Neural crest cell (in vitro differentiated cells): ENCODE results near the gene MESD. TPM values are rescaled to one million over a fixed set of nuclear protein-coding genes. Genes with fewer than 3 reads are reported as not detected.

Source experiments
- DNase-seq: peaks from one replicate; pipeline ENCODE4 v3.0.0; 2021; ENCODE audit warnings: low read depth, mixed read lengths, low spot score
- H3K27ac Mint-ChIP-seq: one replicate; pipeline ENCODE4 v1.8.0; 2021; ENCODE audit warnings: mild to moderate bottlenecking, mixed read lengths; ENCODE audit not compliant: unreplicated experiment
- H3K27me3 Mint-ChIP-seq: 2 replicates; pipeline ENCODE4 v1.8.0; 2021; ENCODE audit warnings: low read depth, mild to moderate bottlenecking, mixed read lengths
- H3K36me3 Mint-ChIP-seq: 2 replicates; pipeline ENCODE4 v1.8.0; 2021; ENCODE audit warnings: low read depth, mild to moderate bottlenecking, mixed read lengths
- H3K4me1 Mint-ChIP-seq: 2 replicates; pipeline ENCODE4 v1.8.0; 2021; ENCODE audit warnings: mixed read lengths
- H3K4me3 Mint-ChIP-seq: one replicate; pipeline ENCODE4 v1.8.0; 2021; ENCODE audit warnings: mild to moderate bottlenecking, mixed read lengths
- H3K9me3 Mint-ChIP-seq: 2 replicates; pipeline ENCODE4 v1.8.0; 2021; ENCODE audit warnings: mixed read lengths
- CTCF ChIP-seq: fragments of 200-600 bp; sonication (generic); conservative IDR thresholded peaks from 2 replicates; pipeline ENCODE4 v1.5.0; 2021; ENCODE audit warnings: antibody characterized with exemption, mild to moderate bottlenecking
- total RNA-seq: library from RNA; stranded (reverse); gene quantifications from 2 replicates; pipeline ENCODE4 v1.2.1, GENCODE V29; 2021

The MESD gene
- total RNA-seq, 1 donor from 2014 or later: 30.7 TPM

- no peak for TF ChIP-seq CTCF
- H3K4me1 Mint-ChIP-seq: peaks cover 35% of the 10 kb centered on the region
- peak overlapping the region; percentile 99 for H3K4me3 Mint-ChIP-seq
- peaks cover 3% of the 10 kb centered on the region for H3K36me3 Mint-ChIP-seq
- no peaks in the 10 kb centered on the region for H3K9me3 Mint-ChIP-seq
- H3K27me3 Mint-ChIP-seq: no peaks in the 10 kb centered on the region
- H3K27ac Mint-ChIP-seq: no peak overlapping the region
- DNase-seq: no peak
Measured at GRCh38 chr15:80988148-80988796, 1.3 kb downstream of the MESD start.

GRCh38 chr15:80986487-80986886 lies 3.1 kb downstream of the MESD start:
- no peak for DNase-seq
- H3K4me3 Mint-ChIP-seq: peak overlapping the region; percentile 80
- no peaks in the 10 kb centered on the region for H3K9me3 Mint-ChIP-seq
- no peaks in the 10 kb centered on the region for H3K27me3 Mint-ChIP-seq
- H3K27ac Mint-ChIP-seq: no peak overlapping the region
- no peak for TF ChIP-seq CTCF
- peaks cover 3% of the 10 kb centered on the region for H3K36me3 Mint-ChIP-seq
- peaks cover 35% of the 10 kb centered on the region for H3K4me1 Mint-ChIP-seq

- H3K4me3 Mint-ChIP-seq: peak overlapping the region; percentile 58
- no peak overlapping the region for H3K27ac Mint-ChIP-seq
- H3K9me3 Mint-ChIP-seq: no peaks in the 10 kb centered on the region
- H3K27me3 Mint-ChIP-seq: no peaks in the 10 kb centered on the region
- TF ChIP-seq CTCF: no peak
- DNase-seq: no peak
- peaks cover 3% of the 10 kb centered on the region for H3K36me3 Mint-ChIP-seq
- H3K4me1 Mint-ChIP-seq: peaks cover 35% of the 10 kb centered on the region
Measured at GRCh38 chr15:80985981-80986380, 3.6 kb downstream of the MESD start.

- no peaks in the 10 kb centered on the region for H3K27me3 Mint-ChIP-seq
- TF ChIP-seq CTCF: no peak
- H3K4me1 Mint-ChIP-seq: peaks cover 31% of the 10 kb centered on the region
- peaks cover 5% of the 10 kb centered on the region for H3K36me3 Mint-ChIP-seq
- no peak for DNase-seq
- no peaks in the 10 kb centered on the region for H3K9me3 Mint-ChIP-seq
- H3K4me3 Mint-ChIP-seq: peak overlapping the region; percentile 2
- no peak overlapping the region for H3K27ac Mint-ChIP-seq
Measured at GRCh38 chr15:80984856-80985255, 4.8 kb downstream of the MESD start.

GRCh38 chr15:80982839-80983238 lies 6.8 kb downstream of the MESD start:
- no peak for DNase-seq
- no peak overlapping the region for H3K4me3 Mint-ChIP-seq
- no peaks in the 10 kb centered on the region for H3K27me3 Mint-ChIP-seq
- H3K36me3 Mint-ChIP-seq: peaks cover 13% of the 10 kb centered on the region
- no peak overlapping the region for H3K27ac Mint-ChIP-seq
- TF ChIP-seq CTCF: no peak
- no peaks in the 10 kb centered on the region for H3K9me3 Mint-ChIP-seq
- H3K4me1 Mint-ChIP-seq: peaks cover 19% of the 10 kb centered on the region
